T follicular helper cell (primary cell): Measurements from ENCODE around the gene THRSP.

Experiments
- DNase-seq: peaks from one replicate; pipeline ENCODE4 v3.0.0-alpha.2; 2020; ENCODE audit warnings: low read depth

The THRSP gene

GRCh38 chr11:78097666-78098385, 34.2 kb downstream of the THRSP start:
- DNase-seq, result no peak

DNA sequence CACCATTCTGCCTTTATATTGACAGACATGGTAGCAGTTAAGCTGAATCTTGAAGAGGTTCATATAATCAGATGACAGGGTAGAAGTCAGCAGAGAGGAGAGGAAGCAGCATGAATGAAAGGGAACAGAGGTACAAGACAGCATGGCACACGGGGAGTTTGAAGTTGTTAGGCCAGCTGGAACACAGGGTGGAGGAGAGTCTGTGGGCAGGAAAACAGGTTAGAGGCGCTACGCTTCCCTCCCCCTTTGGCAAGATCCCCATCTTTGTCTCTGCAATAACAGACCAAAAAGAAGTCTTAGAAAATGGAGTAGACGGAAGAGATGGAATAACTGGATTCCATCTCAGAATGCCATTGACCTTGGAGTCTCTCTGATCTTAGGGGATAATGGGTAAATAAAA, 36.0 kb downstream of the THRSP start:
- DNase-seq, result no peak

- DNase-seq, result no peak
Measured at GRCh38 chr11:78100261-78100660, 36.6 kb downstream of the THRSP start.

GRCh38 chr11:78100676-78101472, 37.2 kb downstream of the THRSP start:
- DNase-seq, result no peak

DNA sequence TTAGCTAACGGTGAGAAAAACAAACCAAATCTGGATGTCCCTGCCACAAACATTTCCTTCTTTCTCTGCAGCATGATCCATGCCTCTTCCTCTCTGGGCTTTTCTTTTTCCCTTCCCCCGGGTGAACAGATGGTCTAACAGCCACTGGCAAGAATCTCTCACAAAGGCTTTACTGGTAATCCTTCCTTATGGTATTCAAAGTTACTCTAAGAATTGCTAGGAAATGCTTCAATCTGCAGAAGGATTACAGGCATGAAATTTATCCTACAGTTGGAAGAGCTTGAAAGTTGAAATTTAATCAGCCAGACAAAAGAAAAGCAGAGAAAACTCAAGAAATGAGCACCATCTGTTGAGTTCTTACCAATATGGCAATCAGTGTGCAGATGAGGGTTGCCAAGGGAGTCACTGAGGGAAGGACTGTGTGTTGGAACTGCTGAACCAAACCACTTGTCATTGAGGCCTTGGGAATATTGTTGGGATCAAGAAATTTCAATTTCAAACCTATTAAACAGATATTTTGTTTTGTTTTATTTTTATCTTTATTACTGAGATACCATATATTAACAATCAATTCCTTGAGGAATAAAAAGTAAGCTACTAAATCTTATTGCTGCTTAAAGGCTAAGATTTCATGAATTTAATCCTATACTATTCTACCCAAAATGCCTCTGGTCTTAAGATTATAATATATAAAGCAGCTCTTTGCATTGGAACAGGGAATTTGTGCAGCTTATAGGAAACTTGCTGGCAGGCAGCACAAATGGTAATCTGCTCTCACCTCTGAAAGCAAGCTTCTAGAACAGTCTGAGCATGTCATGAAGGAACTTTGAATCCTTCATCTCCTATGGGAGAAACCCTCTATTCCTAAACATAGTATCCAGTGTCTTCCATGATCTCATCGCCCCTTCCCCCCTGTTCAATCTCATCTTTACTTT, 45.7 kb downstream of the THRSP start:
- no peak for DNase-seq

DNA sequence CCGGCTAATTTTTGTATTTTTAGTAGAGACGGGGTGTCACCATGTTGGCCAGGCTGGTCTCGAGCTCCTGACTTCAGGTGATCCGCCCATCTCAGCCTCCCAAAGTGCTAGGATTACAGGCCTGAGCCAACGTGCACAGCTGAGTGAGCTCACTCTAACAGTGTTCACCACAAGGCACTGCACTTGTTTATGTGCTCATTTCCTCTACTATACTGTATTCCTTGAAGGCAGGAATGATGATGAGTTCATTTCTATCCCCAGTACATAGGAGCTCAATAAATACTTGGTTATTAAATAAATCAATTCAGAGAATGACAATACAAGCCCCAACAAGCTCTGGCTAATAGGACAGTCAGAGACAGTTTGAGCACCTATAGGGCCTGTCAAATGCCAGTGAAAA, 46.7 kb downstream of the THRSP start:
- DNase-seq, result no peak

DNA sequence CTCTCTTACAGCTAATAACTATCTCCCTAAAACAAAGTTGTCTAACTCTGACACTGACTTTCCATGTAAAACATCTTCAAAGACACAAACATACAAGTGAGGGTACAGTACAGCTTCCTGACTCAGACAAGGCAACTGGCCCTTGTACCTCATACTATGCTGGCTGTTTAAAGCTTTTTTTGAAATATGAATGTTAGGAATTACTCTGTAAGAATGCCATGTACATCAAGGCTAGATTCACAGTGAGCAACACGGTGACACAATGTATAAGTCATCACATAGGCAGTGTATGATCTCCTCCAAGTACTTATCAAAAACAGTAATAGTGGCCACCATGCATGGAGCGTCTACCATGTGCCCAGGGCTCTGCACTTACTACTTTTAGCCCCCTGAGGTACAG, 47.2 kb downstream of the THRSP start:
- no peak for DNase-seq

DNA sequence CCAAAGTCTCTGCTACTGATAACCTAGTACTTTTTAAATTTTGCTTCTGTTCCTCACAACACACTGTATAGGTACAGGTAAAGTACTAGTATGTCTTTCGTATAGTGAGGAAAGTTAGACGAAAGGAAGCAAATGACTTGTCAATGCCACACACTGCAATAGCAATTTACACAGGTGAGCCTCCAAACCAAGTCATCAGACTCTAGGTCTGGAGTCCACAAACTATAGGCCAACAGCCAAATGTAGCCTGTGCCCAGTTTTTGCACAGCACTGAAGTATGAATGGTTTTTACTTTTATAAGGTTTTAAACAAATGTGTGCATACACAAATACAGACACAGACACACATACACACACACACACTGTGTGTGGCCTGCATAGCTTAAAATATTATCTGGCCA, 47.6 kb downstream of the THRSP start:
- no peak for DNase-seq

- no peak for DNase-seq
Measured at GRCh38 chr11:78112582-78113275, 49.1 kb downstream of the THRSP start.
